Muscle of arm (tissue), 12 donors: ENCODE data around the gene CNNM4. TPM values are rescaled to one million over a fixed set of nuclear protein-coding genes. Genes with fewer than 3 reads are reported as not detected.
A peak's percentile ranks its signal among the peaks of the same experiment; 100 is the strongest.
"Not testable (repeated sequence)": the region's sequence is repeated elsewhere in the genome, so short reads cannot be mapped to it uniquely, and the experiment has no call there.

ENCODE experiments used
- DNase-seq: peaks from one replicate; pipeline ENCODE4 v3.0.0-alpha.2; 2013
- polyA plus RNA-seq, 12 donors: library from polyadenylated mRNA; unstranded; fragments of 120-200 nt; gene quantifications; one replicate each; pipeline ENCODE4 v1.2.1, GENCODE V29; 2013; ENCODE audit not compliant: insufficient read length in 12 of 12

CNNM4 gene
- polyA plus RNA-seq, 12 donors, result 16.7 to 42.7 (median 25.5) TPM; not detected in 1

GRCh38 chr2:96788442-96789244 lies 27.9 kb downstream of the CNNM4 start:
- no peak for DNase-seq

GRCh38 chr2:96789245-96789617 lies 28.5 kb downstream of the CNNM4 start:
- DNase-seq, result no peak

DNA sequence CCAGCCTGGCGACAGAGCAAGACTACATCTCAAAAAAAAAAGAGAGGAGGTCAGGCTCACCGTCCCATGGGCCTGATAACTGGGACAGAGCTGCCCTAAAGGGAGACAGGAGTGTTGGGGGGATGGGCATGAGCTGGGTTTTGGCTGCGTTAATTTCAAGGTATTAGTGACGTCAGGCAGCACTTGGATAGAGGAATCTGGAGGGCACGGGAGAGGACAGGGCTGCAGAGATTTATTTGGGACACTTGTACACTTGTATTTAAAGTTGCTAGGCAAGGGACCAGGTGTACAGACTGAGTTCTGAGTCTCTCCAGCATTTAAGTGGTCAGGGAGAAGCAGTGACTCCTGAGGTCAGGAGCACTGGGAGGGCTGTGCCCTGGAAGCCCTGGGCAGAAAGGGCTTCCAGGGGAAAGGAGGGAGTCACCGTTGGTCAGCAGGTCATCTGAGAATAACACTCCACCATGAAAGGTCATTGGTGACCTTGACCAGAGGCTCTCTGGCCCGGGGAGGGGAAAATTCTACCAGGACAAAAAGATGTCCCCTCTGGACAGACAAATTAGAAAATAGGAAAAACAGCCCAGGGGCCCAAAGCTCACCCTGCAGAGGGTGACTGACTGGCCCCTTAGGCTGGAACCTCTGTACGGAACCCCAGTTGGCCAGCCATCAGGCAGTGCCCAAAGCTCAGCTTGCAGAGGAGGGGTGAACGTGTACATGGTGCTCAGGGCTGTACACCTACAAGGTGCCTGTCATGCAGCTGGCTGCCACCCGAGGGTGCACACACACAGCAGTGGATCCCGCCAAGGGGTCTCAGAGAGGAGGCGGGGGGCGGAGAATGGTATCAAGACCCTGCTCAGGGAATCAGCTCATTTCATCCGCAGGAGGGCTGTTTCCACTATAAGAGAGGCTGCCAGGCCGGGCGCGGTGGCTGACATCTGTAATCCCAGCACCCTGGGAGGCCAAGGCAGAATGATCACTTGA lies 32.4 kb downstream of the CNNM4 start:
- DNase-seq, result no peak

DNA sequence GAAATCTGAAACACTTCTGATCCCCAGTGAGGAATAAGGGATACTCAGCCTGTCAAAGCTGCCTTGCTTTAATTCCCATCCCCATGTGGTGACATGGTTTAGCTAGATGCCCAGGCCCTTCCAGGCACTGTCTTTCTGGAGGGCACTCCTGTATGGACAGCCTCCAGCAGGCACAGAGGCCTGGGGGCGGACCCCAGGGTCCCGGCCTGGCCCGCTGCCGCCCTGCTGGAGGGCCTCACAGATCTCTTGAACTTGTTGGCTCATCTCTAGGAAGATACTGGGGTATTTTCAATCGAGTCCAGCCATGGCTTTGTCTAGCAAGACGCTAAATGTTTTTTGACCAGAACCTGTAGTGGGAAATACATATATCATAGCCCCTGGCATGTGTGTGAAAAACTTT lies 34.4 kb downstream of the CNNM4 start:
- DNase-seq, result no peak

DNA sequence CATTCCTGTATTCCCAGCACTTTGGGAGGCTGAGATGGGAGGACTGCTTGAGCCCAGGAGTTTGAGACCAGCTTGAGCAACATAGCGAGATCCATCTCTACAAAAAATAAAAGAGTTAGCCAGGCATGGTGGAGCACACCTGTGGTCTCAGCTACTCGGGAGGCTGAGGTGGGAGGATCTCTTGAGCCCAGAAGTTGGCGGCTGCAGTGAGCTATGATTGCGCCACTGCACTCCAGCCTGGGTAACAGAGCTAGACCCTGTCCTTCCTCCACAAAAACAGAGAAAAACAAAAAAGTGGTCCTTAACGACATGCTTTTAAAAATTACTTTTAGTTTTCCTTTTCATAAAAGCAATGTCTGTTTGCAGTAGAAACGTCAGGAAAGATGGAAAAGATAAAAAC lies 35.8 kb downstream of the CNNM4 start:
- not testable (repeated sequence) for DNase-seq

GRCh38 chr2:96797066-96797625 lies 36.4 kb downstream of the CNNM4 start:
- no peak for DNase-seq

DNA sequence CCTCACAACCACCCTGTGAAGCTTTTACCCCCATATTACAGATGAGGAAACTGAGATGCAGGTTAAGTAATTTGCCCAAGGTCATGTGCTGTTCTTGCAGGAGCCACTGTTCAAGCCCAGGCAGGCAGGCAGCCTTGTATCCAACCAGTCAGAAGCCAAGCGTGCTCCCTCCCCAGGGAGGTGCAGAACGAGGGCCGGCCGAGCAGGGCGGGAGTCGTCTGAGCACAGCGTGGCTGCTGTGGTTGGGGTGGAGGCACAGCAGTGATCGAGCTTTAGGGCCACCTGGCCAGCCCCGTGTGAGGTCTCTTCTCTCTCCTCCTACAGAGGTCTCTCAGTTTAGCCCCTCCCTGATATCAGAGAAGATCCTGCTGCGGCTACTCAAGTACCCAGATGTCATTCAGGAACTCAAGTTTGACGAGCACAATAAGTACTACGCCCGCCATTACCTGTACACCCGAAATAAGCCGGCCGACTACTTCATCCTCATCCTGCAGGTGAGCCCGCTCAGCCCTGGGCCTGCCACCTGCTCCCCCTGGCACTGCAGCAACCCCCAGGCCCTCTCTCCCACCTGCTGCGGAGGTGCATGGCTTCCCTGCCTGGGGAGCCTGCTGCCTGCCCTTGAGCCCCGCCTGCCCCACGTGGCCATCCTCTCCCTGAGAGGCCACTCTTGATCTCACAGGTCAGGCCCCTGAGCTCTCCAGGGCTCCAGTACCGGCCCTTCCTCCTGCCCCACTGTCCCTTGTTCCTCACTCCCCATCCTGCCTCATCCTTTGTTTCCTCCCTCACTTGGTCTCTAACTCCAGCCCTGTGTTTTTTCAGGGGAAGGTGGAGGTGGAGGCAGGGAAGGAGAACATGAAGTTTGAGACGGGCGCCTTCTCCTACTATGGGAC lies 38.3 kb downstream of the CNNM4 start:
- no peak for DNase-seq

GRCh38 chr2:96799623-96799935 lies 38.9 kb downstream of the CNNM4 start:
- no peak for DNase-seq

DNA sequence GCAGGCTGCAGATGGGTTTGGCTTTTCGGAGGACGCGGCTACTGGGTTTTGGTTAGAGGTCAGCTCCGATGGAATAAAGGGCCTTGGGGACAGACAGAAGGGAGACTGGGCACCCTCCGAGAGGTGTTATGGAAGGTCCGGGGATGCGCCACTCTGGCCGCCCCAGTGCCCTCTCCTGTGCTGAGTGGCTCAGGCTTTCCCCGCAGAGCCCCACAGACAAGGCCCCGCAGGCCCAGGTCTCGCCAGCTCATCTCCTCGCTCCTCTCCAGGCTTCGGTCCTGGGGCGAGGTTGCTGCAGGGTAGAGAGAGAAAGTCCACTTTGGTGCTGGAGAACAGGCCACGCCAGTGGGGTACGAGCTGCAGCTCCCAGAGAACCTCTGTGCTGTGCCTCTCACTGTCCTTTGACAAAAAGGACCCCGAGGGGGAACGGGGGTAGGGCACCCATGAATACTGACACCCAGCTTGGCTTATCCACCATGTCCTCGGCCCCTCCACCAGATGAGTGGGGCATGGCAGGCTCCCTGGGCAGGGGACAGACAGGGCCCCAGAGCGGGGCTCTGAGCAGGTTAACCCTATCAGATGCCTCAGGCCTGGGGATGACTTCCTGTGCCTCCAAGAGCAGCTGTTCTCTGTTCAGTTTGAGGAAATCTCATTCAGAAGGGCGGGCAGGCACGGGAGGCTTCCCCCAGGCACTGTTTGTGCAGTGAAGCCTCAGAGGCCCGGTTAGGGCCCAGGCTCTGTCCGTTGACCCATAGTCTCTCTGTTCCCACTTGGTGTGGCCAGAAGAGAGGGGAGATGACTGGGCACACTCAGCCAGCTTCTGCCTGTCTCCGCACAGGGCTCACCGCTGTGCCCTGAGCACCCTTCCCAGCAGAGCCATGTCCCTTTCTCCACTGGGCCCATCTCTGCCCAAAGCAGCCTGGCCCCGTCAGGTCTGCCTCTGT lies 39.6 kb downstream of the CNNM4 start:
- no peak for DNase-seq

DNA sequence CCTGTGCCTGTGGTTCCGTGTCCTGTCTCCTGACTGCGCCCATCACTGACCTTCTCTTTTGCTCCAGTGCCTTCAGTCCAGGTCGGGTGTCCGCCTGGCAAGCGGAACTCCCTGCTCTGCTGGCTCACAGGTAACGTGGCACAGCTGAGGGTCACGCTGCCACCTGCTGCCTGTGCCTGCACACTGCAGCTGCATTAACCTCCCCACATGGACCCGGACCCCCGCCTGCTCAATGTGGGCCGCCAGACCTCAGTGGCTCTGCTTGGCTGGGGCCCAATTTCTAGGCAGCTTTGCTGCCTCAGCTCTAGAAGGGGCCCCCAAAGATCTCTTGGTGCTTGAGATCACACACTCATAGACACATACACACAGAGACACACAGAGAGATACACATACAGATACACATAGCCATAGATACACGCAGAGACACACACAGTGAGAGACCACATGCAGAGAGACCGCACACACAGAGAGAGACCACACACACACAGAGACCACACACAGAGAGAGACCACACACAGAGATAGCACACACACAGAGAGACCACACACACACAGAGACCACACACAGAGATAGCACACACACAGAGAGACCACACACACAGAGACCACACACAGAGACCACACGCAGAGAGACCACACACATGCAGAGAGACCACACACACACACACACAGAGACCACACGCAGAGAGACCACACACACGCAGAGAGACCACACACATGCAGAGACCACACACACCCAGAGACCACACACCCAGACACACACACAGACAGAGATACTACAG lies 40.5 kb downstream of the CNNM4 start:
- peak; percentile 62 for DNase-seq

- DNase-seq, result no peak
Observed at GRCh38 chr2:96801786-96802595, 41.3 kb downstream of the CNNM4 start.

DNA sequence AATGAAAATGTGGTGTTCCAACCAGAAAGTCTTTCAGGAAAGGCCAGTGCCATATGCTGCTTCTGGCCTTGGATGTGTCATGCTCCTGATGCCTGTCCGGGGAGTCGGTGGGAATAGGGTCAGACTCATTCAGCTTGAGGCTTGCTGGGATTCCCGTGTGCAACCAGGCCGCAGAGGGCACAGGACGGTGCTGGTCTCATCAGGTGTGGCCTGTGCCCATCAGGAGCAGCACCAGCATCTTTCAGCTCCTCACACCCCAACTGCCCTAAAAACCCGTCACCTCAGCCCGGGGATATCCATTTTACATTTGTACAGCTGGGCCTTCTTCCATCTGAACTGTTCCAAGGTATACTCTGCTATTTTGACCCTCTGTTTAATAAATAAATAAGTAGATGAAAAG lies 42.0 kb downstream of the CNNM4 start:
- no peak for DNase-seq

GRCh38 chr2:96804986-96805385 lies 44.3 kb downstream of the CNNM4 start:
- no peak for DNase-seq

DNA sequence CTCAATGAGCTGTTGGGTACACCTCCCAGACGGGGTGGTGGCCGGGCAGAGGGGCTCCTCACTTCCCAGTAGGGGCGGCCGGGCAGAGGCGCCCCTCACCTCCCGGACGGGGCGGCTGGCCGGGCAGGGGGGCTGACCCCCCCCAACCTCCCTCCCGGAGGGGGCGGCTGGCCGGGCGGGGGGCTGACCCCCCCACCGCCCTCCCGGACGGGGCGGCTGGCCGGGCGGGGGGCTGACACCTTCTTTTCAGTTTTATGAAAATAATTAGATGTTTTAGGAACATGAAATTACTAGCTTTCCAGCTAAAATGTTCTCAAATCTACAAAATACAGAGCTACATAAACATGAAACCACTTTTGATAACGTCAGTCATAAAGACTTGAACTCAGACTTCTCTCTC lies 45.2 kb downstream of the CNNM4 start:
- not testable (repeated sequence) for DNase-seq

GRCh38 chr2:96806468-96807126 lies 45.9 kb downstream of the CNNM4 start:
- no peak for DNase-seq

- DNase-seq, result no peak
Observed at GRCh38 chr2:96807127-96807471, 46.4 kb downstream of the CNNM4 start.

DNA sequence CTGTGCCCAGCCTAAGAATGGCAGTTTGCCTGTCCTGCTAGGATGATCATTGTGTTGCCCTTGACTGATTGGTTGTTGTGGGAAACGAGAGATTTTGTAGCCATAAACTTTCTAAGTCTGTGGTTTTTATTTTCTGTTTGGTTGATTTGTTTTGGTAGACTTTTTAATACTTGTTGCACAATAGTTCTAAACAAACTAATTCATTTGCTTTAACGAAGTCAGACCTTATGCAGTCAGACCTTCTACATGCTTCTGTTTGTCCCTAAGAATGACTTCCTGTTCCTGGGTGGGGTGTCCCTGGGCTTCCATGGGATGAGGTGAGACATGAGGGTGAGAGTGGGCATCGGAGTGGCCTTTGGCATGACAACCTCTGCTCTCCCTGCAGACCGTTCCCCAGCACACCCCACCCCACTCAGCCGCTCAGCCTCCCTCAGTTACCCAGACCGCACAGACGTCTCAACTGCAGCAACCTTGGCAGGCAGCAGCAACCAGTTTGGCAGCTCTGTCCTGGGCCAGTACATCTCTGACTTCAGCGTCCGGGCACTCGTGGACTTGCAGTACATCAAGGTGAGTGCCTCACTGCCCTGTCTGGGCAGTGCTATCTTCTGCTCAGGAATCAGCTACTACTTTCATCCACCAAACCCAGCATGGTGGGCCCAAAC lies 47.6 kb downstream of the CNNM4 start:
- DNase-seq, result no peak
